ENCODE results near the gene ATG16L2.
"Not testable (repeated sequence)": the region's sequence is repeated elsewhere in the genome, so short reads cannot be mapped to it uniquely, and the experiment has no call there.

Gene ATG16L2

DNA sequence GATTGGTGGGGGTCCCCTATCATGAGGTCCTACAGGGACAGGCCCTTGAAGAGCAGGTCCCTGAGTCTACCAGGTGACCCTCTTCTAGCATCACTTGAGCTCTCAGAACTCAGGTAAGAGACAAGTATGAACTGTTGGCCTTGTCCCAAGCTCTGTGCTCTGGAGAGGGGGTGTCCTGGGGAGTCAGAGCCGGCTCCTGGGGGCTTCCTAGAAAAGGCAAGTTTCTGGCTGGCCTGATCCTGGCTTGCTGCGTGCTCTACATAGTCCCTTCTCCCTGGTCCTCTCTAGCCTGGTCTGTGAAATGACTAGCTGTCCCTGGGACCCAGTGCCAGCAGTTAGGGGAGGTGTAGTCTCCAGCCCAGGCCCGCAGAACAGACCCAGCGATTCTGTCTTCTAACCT, 11.4 kb downstream of the ATG16L2 start:
- no peak for DNase-seq (ENCODE audit: low read depth in 1 of 2, low spot score in 1 of 2)
- in situ Hi-C loops (cut with HindIII; ENCODE audit: low pct_unique_long_range_greater_than_20kb, low sequenced_read_pairs): no loop called here
- TF ChIP-seq JUND (IDR thresholded peaks at IDR 0.05; ENCODE audit: low read depth): no peak

GRCh38 chr11:72826191-72826941, 12.2 kb downstream of the ATG16L2 start:
- in situ Hi-C loops (cut with HindIII; ENCODE audit: low pct_unique_long_range_greater_than_20kb, low sequenced_read_pairs): no loop called here
- TF ChIP-seq JUND (IDR thresholded peaks at IDR 0.05; ENCODE audit: low read depth): no peak
- DNase-seq (ENCODE audit: low read depth in 1 of 2, low spot score in 1 of 2): no peak

DNA sequence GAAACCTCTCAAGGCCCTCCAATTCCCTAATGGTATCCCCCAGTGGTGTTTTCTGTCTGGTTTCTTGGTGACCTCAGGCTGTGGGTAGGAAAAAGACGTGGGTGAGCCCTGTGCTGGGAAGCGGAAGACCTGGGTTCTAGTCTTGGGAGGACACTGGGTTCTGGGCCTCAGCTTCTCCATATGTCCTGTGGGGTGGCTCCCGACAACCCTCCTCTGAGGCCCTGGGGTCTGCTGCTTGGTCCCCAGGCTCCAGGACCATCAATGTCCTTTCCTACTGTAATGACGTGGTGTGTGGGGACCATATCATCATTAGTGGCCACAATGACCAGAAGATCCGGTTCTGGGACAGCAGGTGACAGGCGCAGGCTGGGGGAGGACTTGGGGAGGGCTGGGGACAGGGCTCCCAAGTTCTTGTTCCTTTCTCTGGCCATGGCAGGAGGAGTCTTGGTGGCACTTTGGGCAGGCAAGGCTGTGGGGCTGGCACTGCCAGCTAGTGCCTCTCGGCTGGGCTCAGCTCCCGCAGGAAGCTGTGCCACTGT, 12.8 kb downstream of the ATG16L2 start:
- DNase-seq (ENCODE audit: low read depth in 1 of 2, low spot score in 1 of 2): no peak
- in situ Hi-C loops (cut with HindIII; ENCODE audit: low pct_unique_long_range_greater_than_20kb, low sequenced_read_pairs): no loop called here
- no peak for TF ChIP-seq JUND (IDR thresholded peaks at IDR 0.05; ENCODE audit: low read depth)

- DNase-seq (ENCODE audit: low read depth in 1 of 2, low spot score in 1 of 2); in situ Hi-C loops (cut with HindIII; ENCODE audit: low pct_unique_long_range_greater_than_20kb, low sequenced_read_pairs): not testable (repeated sequence)
Measured at GRCh38 chr11:72827656-72828055, 13.4 kb downstream of the ATG16L2 start.

GRCh38 chr11:72828081-72828567, 13.9 kb downstream of the ATG16L2 start:
- no peak for DNase-seq (ENCODE audit: low read depth in 1 of 2, low spot score in 1 of 2)
- no peak for TF ChIP-seq JUND (IDR thresholded peaks at IDR 0.05; ENCODE audit: low read depth)
- in situ Hi-C loops (cut with HindIII; ENCODE audit: low pct_unique_long_range_greater_than_20kb, low sequenced_read_pairs): no loop called here

DNA sequence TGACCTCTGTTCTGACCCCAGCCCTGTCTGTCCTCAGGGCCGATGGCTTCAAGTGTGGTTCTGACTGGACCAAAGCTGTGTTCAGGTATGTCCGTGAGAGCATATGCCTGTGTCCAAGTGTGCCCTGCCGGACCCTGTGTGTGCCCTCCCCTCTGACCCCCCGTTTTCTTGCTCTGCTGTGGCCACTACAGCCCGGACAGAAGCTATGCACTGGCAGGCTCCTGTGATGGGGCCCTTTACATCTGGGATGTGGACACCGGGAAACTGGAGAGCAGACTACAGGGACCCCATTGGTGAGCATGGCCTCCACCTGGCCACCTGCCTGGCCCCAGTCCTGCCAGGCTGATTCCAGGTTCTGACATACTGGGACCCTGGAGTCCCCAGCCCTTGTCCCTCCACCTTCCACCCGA, 14.5 kb downstream of the ATG16L2 start:
- in situ Hi-C loops (cut with HindIII; ENCODE audit: low pct_unique_long_range_greater_than_20kb, low sequenced_read_pairs): no loop called here
- TF ChIP-seq JUND (IDR thresholded peaks at IDR 0.05; ENCODE audit: low read depth): no peak
- no peak for DNase-seq (ENCODE audit: low read depth in 1 of 2, low spot score in 1 of 2)

DNA sequence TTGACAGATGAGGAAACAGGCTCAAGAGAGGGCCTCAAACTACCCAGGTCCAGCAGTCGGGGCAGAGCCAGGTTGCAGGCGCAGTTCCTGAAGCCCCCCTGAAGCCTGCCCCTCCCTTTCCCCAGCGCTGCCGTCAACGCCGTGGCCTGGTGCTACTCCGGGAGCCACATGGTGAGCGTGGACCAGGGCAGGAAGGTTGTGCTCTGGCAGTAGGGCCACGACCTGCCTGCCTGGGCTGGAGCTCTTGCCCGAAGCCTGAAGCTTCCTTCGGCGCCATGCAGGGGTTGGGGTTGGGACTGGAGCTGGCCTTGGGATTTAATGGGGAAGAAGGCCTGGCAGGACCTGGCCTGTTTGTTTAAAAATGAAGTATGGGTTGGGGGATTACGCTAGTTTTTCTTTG, 15.0 kb downstream of the ATG16L2 start:
- in situ Hi-C loops (cut with HindIII; ENCODE audit: low pct_unique_long_range_greater_than_20kb, low sequenced_read_pairs): no loop called here
- TF ChIP-seq JUND (IDR thresholded peaks at IDR 0.05; ENCODE audit: low read depth): no peak
- no peak for DNase-seq (ENCODE audit: low read depth in 1 of 2, low spot score in 1 of 2)

GRCh38 chr11:72829884-72830533, 15.8 kb downstream of the ATG16L2 start:
- DNase-seq (ENCODE audit: low read depth in 1 of 2, low spot score in 1 of 2): no peak
- no peak for TF ChIP-seq JUND (IDR thresholded peaks at IDR 0.05; ENCODE audit: low read depth)
- in situ Hi-C loops (cut with HindIII; ENCODE audit: low pct_unique_long_range_greater_than_20kb, low sequenced_read_pairs): no loop called here

DNA sequence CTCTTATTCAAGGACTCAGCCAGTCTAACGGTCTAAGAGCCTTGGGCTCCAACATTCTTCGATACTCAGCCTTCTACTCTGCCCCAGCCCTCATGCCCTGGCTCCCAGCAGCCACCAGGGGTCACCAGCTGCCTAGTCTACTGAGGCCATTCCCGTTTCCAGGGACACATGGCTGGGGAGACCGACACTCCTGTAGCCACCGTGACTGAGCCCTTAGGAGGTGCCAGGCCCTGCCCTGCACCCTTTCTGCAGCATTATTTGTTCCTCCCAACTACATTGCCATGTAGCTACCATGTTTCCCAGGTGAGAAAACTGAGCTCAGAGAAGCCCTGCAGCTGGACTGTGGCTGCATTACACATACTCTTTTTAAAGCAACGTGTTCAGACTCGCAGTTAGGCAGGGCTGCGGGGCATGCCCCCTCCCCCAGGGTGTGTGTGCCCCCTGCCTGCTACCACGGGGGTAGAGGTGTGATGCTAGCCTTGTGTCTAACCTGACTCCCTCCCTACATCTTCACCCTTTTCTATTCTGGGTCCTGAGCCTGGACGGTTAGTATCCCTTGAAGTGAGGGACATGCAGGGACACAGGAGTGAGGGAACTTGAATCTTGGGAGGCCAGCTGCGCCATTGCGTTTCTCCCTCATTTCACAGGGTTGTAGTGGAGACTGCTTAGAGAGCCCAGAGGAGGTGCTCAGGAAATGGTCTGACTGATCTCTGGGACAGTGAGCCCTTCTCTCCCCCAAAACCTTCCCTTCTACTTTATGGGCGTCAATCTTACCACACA, 17.5 kb downstream of the ATG16L2 start:
- peak; percentile 76 to 89 for DNase-seq (ENCODE audit: low read depth in 1 of 2, low spot score in 1 of 2)
- in situ Hi-C loops (cut with HindIII; ENCODE audit: low pct_unique_long_range_greater_than_20kb, low sequenced_read_pairs): no loop called here
- TF ChIP-seq JUND (IDR thresholded peaks at IDR 0.05; ENCODE audit: low read depth): no peak

DNA sequence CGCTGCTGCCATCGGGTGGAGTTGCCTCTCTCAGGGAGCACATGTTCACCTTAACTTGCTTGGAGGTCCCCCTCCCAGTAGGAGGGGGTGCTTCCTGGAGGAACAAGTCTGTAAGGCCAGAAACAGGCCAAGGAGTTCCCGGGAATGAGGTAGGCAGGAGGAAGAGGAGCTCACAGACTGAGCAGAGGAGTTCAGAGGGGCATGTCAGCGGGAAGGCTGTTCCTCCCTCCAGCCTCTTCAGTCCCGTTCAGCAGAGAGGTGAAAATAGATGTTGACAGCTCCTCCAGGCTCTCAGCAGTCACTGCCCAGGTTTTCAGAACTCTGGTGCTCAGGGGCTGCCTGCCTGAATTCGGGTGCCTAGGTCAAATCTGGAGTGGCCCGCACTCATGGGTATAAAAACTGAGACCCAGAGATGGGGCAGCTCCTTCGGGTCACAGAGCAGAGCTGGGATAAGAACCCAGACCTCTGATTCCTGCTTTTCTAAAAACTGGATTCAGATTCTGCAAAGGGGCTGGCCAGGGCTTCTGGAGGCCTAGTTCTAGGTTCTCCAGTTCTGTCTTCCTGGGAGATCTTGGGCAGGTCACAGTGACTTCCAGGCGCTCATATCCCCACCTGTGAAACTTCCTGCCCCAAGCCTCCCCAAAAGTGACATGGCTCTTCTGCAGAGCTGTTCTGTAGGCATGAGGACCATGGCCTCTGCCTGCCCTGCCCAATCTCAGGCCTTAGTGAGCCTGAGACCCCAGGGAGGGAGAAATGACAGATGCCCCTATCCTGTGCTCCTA, 18.3 kb downstream of the ATG16L2 start:
- in situ Hi-C loops (cut with HindIII; ENCODE audit: low pct_unique_long_range_greater_than_20kb, low sequenced_read_pairs): no loop called here
- TF ChIP-seq JUND (IDR thresholded peaks at IDR 0.05; ENCODE audit: low read depth): no peak
- DNase-seq (ENCODE audit: low read depth in 1 of 2, low spot score in 1 of 2): no peak

DNA sequence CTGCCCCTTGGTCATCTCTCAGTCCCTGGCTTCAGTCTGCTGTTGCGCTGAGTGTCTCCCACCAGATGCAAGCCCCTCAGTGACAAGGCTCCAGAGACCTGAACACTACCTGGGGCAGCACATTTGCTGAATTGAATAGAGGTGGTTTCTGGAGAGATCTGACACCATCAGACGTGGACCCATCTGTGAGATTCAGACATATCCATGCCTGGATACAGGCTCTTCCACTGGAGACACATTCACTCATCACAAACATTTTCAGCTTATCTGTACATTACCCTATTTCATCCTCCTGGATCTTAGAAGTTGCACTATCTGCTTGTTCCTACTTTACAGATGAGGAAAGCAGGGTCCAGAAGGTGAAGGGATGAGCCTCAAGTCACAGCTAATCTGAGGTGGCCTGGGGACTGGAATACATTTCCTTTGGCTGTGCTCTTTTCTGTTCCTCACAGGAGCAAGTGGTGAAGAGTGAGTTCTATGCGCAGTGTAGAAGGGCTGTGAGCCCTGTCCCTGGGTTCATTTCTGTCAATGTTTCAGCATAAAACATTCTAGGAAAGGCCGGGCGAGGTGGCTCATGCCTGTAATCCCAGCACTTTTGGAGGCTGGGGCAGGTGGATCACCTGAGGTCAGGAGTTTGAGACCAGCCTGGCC, 19.0 kb downstream of the ATG16L2 start:
- DNase-seq (ENCODE audit: low read depth in 1 of 2, low spot score in 1 of 2): no peak
- in situ Hi-C loops (cut with HindIII; ENCODE audit: low pct_unique_long_range_greater_than_20kb, low sequenced_read_pairs): no loop called here
- TF ChIP-seq JUND (IDR thresholded peaks at IDR 0.05; ENCODE audit: low read depth): no peak

All from T47D (cell line).